HG03565 (cell line): ENCODE measurements around the gene SEMA5B.

Experiments used
- ATAC-seq: cut with Tn5 transposase; IDR thresholded peaks from one replicate; pipeline ENCODE4 v1.9.1; 2021; ENCODE audit warnings: mild to moderate bottlenecking, moderate library complexity; ENCODE audit not compliant: unreplicated experiment

SEMA5B gene

DNA sequence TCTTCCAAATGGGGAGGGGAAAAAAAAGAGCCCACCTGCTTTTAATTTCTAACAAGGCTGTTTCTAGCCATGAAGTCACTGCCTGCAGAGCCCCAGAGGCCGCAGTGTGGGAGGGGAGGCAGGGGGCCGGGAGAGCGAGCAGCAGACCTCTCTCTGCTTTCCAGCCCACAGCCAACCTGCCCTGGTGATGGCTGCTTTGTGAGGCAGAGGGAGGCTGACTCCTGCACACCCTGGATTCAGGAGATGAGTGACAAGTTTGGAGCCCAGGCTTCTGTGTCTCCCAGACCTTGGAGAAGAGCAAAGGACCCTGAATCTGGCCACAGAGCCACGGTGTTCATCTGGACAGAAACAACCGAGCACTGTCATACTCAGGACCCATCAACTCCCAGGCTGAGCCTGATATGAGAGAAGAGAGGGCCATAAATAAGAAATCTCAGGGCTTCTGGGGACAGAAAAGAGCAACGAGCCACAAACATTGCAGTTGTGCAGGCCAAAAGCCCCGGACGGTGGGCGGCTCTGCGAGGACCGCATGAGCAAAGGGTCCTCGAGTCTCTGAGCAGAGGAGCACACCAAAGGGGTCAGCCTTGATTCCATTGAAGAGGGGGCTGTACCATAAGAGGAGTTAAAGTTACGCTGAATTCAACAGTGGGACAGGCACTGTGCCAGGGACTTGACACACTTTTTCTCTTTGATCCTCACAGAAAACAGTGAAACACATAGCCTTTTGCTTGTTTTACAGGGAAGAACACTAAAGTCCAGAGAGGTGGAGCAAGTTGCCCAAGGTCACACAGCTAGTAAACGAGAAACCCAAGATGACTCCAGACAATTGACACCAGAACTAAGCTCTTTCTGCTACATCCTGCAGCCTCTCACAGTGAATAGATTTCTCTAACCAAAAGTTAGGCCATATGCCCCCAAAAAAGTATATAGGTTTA lies 97.2 kb downstream of the SEMA5B start:
- ATAC-seq = no peak

DNA sequence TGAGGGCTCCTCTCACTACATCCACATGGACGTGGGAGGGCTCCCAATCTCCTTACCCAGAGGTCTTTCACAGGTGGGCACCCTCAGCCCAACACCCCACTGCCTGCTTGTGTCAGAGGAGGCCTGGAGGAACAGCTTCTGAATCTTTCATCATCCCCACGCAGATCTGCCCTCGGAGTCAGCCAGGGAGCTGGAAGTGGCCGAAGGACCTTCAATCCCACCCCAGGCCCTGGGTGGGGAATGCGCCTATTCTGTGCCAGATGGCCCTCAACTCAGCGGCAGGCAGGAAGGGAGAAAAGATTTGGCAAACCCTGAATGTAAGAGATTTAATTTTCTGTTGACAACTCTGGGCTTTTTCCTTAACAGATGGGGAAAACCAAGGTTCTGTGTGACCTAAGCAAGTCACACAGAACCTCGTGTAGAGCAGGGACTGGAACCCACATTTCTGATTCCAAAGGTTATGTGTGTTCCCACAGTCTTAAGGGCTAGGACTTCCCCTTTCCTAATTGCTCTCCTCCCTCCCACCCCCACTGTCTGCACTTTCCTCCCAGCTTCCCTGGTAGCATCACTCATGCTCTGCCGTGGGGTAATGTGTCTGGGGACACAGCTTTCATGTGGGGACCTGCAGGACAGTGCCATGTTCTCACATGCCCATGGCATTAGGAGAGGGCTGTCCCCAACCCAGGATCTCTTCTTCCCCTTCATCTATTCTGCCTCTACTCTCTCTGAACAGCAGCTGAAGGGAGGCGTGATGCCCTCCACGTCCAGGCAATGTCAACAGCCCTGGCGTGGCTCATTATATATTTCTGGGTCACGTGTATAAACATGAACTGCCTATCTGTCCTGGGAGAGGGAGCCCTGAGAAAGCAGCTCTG lies 98.1 kb downstream of the SEMA5B start:
- no peak for ATAC-seq

DNA sequence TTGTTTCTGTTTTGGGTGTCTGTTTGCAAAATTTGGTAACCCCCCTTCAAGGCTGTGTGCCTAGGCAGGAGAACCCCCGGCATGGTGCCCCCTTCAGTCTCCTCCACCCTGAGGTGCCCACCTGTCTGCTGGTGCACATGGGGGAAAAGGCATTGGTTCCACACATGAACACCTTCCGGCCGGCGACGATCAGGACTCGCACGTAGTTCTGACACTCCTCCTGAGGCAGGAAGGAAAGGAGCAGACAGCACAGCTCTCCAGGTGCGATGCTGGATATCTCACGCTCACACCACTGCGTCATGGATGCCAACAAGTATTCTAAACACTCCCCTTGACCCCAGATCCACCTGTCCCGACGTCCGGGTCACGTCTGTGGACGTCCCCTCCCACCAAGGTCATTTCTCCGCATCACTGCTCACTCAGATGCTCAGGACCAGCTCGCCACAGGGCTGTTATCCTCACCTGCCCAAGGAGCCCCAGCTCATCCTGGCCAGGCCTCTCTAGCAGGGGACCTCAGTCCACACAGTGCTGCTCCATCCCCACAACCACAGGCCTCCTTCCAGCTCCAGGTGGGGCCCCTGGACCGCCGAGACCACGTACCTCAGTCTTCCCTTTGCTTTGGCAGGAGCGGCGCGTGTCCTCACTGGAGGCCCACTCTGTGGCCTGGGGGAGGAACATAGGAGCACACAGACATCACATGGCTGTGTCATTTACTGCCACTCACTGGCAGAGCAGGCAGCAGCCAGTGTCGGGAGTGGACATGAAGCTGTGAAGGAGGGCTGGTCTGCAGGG lies 99.0 kb downstream of the SEMA5B start:
- no peak for ATAC-seq

DNA sequence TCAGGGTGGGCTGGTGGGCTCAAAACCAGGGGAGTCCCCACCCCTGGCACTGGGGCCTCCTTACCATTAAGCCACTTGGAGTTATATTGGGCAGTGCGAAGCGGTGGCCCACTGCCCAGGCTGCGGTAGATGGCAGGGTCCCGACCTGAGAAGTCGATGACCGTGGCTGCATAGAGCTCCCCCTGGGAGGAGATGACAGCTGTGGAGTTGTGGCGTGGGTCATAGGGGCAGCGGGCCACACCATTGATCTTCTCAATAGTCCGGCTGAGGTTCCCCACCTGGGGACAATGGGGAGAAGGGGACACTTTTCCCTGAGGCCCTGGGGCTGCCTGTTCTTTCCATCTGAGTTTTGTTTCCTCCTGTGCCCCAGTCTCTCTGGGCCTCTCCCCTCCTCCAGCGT lies 99.8 kb downstream of the SEMA5B start:
- ATAC-seq = no peak

DNA sequence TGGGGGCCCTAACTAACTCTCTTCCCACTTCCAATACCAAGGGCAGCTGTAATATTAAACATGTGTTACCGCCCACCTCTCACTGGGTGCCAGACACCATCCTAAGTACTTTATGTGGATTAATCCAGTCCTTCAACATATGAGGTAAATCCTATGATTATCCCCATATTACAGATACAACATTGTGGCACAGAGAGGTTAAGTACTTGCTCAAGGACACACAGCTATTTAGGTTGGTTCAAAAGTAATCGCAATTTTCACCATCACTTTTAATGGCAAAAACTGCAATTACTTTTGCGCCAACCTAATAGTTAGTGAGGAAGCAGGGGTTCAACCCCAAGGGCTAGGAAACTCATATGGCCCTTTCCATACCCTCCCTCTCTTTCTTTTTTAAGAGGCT lies 100.8 kb downstream of the SEMA5B start:
- no peak for ATAC-seq

DNA sequence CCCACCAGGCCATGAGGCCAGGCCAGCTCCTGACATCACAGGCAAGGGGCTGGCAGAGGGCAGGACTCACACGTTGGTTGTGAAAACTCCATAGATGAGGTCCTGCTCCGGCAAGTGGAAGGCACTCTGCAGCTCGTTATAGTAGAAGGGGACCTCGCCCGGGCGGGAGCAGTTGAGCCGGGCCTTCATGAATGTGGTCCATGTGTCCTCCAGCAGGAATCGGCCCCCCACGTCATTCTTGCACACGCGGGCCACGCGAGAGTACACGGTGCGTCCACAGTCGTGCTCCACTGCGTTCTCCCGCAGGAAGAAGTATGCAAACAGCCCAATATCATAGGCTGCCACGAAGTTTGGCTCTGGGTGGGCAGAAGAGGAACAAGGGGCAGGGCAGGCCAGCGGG lies 101.2 kb downstream of the SEMA5B start:
- ATAC-seq = no peak

DNA sequence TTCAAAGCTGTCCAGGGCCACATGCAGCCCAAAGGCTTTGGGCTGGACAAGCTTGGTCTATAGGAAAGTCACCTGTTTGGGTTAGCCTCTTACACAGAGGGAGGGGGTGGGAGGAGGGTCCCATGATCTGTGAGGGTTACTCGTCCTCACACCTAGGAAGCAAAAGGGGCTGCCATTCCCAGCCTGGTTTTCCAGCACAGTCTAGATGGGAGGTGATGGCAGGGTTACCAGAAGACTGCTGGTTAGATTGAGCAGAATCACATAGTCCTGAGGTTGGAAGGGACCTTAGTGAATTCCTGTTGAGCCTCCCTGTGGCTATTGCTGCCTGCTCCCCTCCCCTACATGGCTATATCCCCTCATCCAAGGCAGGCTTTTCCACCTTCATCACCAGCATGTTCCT lies 101.8 kb downstream of the SEMA5B start:
- no peak for ATAC-seq

DNA sequence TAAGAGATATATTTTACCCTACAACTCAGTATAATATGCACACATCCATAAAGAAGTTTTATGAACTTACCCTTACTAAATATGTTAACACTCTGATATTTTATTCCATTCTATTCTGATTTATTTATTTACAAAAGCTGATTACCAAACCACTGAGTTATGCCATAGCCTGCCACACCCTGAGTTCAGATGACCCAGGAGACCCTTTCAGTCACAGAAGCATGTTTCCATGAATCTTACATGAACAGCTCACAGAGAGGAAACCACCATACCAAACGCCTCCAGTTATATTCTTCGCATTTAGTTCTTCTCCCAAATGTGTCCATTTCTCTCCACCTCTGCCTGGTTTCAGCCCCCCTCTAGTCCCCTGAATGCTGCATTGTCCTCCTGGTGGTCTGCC lies 103.5 kb downstream of the SEMA5B start:
- ATAC-seq = no peak

DNA sequence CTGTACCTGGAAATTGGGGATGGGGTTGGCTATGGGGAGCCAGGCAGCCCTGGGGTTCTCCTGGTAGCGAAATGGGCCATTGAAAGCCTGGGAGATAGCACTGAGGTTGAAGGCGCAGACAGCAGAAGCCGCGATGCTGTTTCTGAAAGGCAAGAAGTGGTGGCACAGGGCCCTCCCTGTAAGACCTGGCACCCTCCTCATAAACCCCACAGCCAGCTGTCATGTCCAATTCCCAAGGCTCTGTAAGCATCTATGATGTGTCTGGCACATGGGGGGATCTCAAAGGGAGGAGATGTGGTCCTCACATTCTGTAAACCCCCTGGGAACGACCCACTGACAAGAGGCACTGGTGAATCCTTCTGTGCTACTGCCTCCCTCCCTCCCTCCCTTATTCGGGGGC lies 104.0 kb downstream of the SEMA5B start:
- ATAC-seq = no peak

DNA sequence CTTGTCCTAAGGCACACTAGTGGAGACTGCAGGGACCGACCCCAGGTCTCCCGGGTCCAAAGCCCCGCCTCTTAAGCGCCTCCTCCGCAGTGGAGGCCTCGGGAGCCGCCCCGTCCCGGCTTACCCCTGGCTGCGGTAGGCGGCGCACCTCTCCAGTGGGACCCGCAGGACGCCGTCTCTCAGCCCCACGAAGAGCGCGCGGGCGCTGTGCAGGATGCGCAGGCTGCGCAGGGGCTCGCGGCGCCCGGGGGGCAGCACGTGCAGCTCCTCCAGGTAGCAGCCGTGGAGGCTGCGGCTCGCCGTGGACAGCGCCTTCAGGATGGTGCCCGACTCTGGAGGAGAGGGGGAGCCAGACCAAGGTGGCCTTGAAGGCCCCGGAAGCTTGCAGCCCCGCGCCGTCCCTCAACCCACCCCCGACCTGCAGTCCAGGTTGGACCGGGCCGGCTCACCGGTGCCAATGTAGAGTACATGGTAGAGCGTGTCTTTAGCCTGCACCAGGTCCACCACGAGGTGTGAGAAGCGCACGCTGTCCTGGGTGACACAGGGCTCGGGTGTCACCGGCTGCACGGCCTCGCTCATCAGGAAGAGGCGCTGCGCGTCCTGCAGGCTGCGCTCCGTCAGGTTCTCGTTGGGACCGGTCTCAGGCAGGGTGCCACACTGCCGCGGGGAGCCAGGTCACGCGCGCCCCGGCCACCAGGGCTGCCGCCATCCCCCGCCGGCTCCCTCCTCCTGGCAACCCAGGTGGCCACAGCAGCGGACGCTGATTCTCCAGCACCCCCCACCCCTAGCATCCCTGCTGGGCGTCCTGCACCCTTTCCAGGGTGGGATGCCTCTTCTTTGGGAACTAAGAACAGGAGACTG lies 105.5 kb downstream of the SEMA5B start:
- no peak for ATAC-seq

DNA sequence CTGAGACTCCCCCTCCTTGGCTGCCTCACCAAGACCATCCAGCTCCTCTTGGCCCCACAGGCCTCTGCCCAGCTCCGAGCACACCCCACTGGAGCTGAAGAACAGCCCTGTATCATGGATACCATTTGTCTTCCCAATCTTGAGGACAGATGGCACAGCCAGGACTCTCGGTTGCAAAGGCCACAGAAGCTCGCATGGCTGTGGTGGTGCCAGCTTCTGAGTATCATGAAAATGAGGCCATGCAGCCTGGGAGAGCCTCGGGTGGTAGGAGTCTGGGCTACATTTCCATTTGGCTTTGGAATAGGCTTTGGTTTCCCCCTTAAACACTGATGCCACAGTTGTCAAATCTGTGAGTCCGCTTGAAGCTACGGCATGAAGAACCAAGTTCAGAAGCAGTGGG lies 106.6 kb downstream of the SEMA5B start:
- no peak for ATAC-seq

DNA sequence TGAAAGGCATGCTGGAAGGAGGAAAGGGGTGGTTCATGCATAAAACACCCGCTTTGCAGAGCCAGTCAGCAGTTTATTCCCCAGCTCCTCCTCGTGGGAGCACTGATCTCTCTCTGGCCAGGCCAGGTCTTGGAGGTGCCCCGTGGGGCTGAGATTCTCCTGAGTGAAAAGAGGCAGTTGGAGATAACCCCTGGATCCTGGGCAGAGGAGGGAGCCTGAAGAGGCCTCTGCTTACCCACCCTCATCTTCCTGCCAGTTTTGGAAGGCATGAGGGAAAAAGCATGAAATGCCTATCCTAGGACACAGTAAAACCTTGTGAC lies 108.3 kb downstream of the SEMA5B start:
- ATAC-seq = no peak

DNA sequence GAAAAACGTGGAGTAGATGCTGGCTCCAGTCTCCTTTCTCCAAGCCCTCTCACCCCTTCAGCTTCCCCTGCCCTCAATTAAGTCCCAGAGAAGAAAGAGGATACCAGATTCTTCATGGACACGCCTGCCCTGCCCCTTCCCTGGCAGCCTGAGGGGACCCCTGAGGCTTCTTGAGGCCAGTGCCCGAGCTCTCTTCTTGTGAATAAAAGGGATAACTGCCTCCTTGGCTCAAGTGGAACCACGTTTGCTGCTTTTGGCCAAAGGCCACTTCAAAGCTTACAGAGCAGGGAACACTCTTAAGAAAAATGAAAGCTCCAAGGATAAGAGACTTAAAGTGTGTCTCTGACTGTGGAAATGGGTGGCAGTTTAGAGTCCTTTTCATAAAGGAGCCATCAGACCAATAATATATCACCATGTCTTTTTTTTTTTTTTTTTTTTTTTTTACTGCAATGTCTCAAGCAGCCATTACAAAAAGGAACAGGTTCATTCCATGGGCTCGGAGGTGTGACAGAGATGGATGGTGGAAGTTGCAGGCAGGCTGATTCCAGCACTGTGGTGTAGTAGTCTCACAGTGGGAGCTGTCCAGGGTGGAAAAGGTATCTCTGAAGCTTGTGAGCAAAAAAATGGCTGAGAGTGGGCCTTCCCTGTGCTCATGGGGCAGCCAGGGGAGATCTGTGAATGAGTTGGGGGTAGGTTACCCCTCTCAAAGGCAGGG lies 108.8 kb downstream of the SEMA5B start:
- ATAC-seq = no peak

DNA sequence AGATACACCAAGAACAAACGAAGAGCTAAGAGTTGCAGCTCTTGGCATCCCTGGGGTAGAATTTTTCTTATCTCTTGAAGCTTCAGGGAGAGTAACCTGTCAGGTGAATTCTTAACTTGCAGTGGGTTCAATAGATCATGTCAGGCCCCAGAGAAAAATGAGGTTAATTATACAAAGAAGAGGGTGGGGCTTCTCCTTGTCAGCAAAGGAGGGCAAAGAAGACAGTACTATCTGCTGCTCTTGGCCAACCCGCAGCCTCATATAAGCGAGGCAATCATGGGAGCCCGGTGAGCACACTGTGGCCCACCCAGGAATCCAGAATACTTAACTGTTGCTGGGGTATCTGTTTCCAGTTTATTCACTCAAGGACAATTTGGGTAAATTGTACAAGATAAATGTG lies 110.2 kb downstream of the SEMA5B start:
- ATAC-seq = no peak

DNA sequence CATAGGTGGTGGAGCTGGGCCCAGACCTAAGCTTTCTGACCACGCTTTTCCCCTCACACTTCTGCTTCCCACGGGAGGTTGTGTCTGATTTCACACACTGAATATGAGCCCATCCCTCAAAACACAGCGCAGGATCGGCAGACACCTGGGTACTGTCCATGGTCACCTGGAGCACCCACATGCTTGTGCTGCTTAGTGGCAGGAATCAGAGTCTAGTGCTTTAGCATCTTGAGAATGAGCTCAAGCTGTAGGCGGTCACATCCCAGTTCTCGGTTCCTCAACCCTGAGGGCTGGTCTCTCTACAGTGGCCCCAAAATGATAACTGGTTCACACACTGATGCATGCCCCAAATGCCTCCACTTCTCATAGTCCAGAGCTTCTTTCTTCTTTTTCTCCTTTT lies 111.0 kb downstream of the SEMA5B start:
- peak; percentile 38 for ATAC-seq

DNA sequence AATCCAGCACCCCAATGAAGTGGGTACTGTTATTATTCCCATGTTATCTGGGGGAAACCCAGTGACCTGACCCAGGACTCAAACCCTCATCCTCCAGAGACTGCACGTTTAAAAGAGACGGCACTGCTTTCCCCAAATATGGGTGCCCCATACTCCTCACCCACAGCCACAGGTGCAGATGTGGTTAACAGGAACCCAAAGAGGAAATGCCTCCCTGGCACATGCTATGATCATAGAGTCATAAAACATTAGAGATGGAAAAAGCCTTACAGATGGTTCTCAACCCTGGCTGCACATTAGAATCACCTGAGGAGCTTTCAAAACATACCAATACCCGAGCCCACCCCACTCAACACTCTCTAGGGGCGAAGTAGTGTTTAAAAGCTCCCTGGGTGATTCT lies 111.5 kb downstream of the SEMA5B start:
- ATAC-seq = no peak

DNA sequence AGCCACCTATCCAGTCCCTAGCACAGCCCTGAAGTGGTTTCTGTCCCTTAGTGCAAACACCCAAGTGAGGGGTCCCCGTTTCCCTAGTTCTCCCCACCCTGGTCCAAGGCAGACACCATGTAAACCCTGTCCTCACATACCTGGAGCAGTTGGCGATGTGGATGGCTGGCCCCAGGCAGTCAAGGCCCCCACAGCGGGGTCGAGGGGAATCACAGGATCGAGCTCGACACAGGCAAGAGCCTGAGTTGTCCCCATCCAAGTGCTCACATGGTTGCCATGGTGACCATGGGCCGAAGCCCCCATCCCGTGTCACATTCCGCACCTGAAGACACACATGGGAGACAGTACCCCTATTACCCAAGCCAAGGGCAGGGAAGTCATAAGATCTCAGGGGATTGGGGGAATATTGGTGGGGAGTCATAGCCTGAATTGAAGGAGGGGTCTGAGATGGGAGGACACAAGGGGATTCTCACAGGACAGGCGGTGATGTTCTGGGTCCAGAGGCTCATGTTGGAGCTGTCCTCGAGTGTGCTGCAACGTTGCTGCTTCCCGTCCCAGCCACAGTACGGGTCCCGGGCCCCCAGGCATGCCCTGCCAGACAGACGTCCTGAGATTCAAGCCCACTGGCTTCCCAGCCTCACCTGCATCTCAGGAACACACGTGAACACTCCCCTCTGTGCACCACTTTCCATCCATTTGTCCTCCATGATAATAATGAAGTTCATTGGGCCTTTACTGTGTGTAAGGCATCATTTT lies 112.1 kb downstream of the SEMA5B start:
- no peak for ATAC-seq

DNA sequence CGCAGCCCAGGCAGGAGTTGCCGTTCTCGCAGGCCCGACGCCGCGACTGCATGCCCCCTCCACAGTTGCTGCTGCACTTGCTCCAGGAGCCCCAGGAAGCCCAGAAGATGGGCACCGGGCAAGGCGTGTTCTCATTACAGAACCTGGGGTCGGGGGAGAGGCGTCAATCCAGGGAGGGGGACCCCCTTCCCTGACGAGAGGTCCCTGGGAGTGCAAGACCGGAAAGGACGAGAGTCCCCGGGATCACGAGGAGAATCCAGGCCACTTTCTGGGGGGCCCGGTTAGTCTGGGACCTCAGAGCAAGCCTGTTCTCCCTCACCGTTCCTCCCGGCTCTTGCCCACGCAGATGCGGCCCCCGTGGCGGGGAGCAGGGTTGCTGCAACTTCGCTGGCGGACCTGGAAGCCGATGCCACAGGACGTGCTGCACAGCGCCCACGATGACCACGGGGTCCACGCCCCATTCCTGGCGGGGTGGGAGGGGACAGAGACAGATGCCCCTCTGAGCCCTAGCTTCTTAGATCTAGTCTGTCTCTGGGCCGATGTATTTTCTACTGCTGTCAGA lies 113.9 kb downstream of the SEMA5B start:
- ATAC-seq = no peak
